NK-92 treated with Interleukin-12 subunit alpha and Interleukin-12 subunit beta, amount 100 ng/mL, for 24 hours (cell line): Measurements from ENCODE around the gene PSMC3.
A peak's percentile ranks its signal among the peaks of the same experiment; 100 is the strongest.

Experiments used
- DNase-seq: peaks from one replicate; lab custom pipeline; 2025; lab: John Stamatoyannopoulos, UW

Gene PSMC3

DNA sequence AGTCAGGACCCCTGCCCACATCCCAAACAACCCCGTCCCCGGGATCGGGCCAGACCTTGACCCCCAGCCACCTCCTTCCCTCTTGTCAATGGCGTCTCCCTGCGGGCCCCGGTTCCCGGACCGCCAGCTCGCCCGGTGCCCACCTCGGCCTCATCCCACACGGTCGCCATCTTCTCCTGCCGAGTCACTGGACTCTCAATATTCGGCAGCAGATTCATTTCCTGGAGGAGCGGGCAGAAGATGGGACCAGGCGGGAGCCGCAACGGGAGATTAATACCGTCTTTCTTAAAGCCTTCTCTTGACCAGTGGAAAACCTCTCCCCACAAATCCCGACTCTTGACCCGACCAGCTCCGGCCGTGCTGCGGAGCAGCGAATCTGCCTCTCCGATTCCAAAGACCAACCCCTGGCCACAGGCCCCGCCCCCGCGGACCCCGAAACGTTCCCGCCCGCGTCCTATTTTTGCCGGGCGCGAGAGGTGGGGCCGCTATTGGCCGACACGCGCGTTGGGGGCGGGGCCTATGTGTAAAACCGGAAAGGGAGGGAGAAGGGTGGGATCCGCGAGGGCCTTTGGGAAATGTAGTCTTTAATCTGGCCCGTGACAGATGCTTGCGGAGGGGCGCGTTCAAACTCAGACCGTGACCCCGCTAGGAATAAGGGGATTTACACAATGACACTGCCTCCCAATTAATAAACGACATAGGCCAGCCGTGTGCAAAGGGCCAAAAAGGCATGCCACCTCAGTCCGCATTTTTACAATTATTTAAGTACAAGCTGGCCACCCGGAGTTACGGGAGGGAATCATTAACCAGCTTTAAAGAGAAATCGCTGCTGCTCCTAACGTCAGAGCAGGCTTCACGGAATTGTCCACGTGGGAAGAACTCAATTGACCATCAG is at the start of gene PSMC3:
Gene PSMC3, minus strand, starts transcription at position 378 of the 895 bp plus-strand sequence. Its CDS starts 160 bp downstream, at position 218.
- DNase-seq = peak; percentile 93

GRCh38 chr11:47470671-47471070 is 44.4 kb upstream of the PSMC3 start:
- DNase-seq = no peak

GRCh38 chr11:47469361-47470179 is 43.3 kb upstream of the PSMC3 start:
- no peak for DNase-seq

DNA sequence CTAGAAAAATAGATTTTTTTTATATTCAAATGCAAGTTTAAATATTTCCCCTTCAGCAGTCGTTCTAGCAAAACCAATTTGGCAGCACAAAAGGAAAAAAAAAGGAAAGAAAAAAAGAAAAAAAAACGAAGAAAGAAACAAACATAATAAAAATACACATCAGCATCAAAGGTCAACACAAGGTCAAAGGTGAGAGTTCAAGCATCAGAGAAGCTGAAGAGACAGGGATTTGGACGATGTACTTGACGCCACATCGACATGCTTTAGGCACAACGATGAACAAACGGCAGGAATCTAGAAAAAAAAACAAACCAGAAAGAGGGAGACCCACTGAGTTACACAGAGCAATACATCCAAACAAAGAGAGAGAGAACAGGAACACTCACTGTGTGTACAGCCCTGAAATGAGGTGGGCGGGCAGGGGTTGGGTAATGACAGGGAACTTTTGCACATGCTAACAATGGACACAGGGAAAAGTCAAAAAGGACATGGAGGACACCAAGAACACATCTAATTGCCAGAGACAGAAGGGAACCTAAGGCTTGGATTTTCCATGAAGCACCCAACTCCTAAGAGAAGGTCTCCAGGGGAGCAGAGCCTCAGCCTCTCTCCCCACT is 42.5 kb upstream of the PSMC3 start:
- DNase-seq = no peak

GRCh38 chr11:47467357-47467756 is 41.1 kb upstream of the PSMC3 start:
- DNase-seq = no peak

- no peak for DNase-seq
Measured at GRCh38 chr11:47466701-47467250, 40.5 kb upstream of the PSMC3 start.

DNA sequence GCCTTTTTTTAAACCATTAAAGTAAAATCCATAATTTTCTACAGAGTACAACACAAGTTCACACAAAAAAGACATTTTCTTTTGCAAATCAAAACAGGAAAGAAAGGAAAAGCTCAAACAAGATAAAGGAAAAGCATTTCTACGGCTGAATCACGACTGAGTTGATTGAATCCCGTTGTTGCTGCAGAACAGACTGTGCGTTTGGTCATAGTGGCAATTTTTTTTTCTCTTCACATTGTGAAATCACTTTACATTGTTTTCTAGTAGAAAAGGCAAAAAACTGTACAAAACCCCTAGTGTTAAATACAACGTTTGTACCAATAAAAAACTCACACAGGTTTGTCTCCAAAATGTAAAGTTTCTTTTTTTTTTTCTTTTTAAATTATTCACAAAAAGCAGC is 40.0 kb upstream of the PSMC3 start:
- DNase-seq = no peak

DNA sequence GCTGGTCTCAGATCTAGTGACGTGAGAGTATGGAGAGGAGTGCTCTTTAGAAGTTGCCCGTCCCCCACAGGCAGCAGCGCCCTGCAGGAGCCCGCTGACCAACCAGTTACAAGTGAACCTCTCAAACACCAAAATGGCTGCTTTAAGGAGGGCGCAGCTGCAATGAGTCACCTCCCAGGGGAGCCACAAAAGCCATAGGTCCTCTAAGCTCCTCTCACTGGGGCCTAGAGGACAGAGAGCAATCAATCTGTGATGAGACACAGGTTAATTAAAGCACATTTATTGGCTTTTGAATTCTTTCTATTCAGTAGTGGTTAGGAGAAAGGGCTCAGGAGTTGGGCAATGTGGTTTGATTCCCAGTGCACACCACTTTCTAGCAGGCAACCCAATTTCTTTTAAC is 38.2 kb upstream of the PSMC3 start:
- no peak for DNase-seq

- no peak for DNase-seq
Measured at GRCh38 chr11:47461876-47462275, 35.6 kb upstream of the PSMC3 start.

DNA sequence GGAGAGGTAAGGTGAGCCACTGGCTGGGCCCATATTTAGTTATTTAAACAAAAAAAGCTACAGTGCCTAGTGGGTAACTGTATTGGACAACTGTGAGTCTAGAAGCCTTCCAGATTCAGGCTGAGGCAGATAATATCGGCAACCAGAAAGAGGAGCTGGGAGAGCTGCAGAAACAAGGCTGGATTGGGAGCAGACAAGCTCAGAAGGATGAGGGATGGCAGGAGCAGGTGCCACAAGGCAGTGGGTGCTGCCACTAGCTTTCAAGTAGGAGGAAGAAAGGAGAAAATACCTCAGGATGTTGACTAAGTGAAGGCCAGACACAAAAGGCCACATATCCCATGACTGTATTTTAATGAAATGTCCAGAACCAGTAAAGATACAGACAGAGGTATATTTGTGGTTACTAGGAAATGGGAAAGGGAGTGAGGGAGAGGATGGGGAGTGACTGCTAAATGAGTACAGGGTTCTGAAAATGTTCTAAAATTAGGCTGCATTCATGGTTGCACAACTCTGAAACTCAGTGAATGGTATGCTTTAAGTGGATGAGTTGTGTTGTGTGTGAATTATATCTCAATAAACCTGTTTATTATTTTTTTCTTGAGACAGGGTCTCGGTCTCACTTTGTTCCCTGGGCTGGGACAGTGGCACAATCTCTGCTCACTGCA is 34.5 kb upstream of the PSMC3 start:
- no peak for DNase-seq

- peak; percentile 8 for DNase-seq
Measured at GRCh38 chr11:47454258-47454671, 28.0 kb upstream of the PSMC3 start.

DNA sequence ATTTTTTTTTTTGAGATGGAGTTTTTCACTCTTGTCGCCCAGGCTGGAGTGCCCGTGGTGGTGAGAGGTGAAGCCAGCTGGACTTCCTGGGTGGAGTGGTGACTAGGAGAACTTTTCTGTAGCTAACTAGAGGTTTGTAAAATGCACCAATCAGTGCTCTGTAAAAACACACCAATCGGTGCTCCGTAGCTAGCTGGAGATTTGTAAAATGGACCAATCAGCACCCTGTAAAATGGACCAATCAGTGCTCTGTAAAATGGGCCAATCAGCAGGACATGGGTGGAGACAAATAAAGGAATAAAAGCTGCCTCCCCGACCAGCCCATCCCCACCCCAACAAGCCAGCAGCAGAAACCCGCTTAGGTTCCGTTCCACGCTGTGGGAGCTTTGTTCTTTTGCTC is 27.1 kb upstream of the PSMC3 start:
- DNase-seq = no peak

GRCh38 chr11:47451990-47452389 is 25.8 kb upstream of the PSMC3 start:
- DNase-seq = no peak

DNA sequence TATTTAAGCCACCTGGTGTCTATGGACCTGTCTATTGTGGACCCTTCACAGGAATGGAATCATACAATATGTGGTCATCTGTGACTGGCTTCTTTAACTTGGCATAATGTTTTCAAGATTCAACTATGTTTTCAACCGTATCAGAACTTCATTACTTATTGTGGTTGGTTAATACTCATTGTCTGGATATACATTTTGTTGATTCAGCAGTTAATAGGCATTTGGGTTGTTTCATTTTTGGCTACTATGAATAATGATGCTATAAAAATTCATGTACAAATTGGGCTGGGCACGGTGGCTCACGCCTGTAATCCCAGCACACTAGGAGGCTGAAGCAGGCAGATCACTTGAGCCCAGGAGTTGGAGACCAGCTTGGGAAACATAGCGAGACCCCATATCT is 25.2 kb upstream of the PSMC3 start:
- DNase-seq = no peak

DNA sequence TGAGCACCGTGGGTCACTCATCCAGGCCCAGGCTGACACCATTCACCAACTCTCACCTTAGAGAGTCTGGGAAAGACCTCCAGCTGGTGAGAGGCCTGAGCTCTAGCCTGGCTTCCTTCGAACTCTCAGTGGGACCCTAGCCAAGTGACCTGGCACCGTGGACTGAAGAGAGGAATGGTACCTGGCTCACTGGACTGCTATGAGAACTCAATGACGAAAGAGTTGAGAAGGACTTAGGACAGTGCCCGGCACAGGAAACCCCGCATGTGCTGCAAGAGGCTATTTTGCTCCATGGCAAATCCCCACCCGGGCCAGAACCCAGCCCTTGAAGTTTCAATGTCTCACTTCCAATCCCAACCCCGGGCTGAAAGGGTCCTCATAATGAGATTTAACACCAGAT is 23.3 kb upstream of the PSMC3 start:
- DNase-seq = no peak

DNA sequence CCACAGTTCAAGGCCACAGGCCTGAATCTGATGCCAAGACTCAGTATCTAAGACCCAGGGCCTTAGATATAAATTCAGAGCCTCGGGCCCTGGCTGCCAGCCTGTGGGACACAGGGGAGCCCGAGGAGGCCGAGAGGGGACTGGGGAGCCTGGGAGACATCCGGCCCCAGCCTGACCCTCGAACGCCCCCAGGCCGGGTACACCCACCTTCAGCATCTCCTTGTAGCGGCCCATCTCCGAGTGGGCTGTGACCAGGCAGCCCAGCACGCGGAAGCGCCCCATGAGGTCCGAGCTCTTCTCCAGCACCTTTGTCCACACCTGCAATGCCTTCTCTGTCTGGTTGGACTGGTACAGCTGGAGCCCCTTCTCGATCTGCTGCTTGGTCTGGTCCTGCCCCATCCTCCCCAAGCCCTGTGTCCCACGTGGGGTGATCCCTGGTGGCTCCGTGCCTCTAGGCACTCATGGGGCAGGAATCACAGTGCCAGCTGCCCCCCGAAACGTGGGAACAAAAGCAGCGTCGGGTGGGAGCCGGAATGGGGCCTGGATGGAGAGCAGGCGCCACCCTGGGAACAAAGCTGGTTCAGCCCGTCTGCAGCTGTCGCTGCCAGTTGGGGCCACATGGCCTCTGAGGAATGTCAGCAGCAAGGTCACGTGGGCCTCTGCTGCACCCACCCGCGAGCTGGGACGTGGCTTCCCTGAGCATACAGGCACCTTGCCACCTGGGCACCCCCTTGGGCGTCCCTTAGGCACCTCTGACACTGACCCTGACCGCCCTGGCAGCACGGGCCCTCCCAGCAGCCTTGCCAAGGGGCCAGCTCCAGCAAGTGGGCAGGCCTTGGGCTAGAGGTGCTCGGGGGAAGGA is 22.6 kb upstream of the PSMC3 start, which contains the start of gene RAPSN:
Gene RAPSN, minus strand, starts transcription at position 571 of the 862 bp plus-strand sequence. Its CDS starts 172 bp downstream, at position 399.
- DNase-seq = no peak

DNA sequence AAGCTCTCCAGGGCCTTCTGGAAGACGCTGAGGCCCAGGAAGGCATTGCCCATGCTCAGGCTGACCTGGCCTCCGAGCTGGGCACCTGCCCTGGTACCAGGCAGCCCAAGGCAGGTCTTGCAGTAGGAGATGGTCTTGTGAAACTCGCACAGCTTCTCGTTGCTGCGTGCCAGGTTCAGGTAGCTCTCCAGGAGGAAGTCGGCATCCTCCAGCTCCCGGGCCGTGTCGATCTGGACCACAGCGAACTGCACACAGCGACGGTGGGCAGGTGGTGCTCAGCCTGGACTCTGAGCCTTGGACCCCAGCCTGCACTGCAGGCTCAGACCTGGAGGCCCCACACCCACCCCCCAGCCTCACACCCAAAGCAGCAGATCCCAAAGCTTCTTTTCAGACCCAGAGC is 21.7 kb upstream of the PSMC3 start:
- DNase-seq = no peak

DNA sequence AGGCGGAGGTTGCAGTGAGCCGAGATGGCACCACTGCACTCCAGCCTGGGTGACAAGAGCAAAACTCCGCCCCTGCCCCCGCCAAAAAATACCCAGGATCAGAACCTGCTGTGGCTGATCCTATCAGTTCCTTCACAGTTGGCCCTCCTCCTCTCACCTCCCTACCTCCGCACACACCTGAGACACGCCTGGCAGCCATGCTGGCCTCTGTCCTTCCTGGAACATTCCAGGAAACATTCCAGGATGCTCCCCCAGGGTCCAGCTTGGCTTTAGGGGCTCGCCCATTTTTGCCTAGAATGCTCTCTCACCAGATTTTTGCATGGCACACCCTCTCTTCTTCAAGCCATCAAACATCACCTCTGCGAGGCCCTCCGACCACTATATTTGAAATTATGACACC is 20.6 kb upstream of the PSMC3 start:
- DNase-seq = no peak

- no peak for DNase-seq
Measured at GRCh38 chr11:47445840-47446239, 19.6 kb upstream of the PSMC3 start.

GRCh38 chr11:47443817-47444216 is 17.6 kb upstream of the PSMC3 start:
- DNase-seq = no peak
